Ascending aorta (tissue), 2 donors: ENCODE results near the gene SETBP1. TPM values are rescaled to one million over a fixed set of nuclear protein-coding genes. Genes with fewer than 3 reads are reported as not detected.

Experiments used
- DNase-seq, 2 donors: peaks; one replicate each; pipeline ENCODE4 v3.0.0-alpha.2; 2019; ENCODE audit warnings: low spot score in 2 of 2
- H3K27ac ChIP-seq, 2 donors: fragments of 200-600 bp; sonication (generic); one replicate each; pipeline ENCODE4 v1.5.1; 2016 to 2017; ENCODE audit warnings: mild to moderate bottlenecking in 1 of 2
- H3K27me3 ChIP-seq: fragments of 200-600 bp; sonication (generic); one replicate; pipeline ENCODE4 v1.5.1; 2017
- H3K36me3 ChIP-seq, 2 donors: fragments of 200-600 bp; sonication (generic); one replicate each; pipeline ENCODE4 v1.5.1; 2016
- H3K4me1 ChIP-seq, 2 donors: fragments of 200-600 bp; sonication (generic); one replicate each; pipeline ENCODE4 v1.5.1; 2016 to 2017; ENCODE audit warnings: mild to moderate bottlenecking in 1 of 2
- H3K4me3 ChIP-seq, 2 donors: fragments of 200-600 bp; sonication (generic); one replicate each; pipeline ENCODE4 v1.5.1; 2016 to 2017; ENCODE audit warnings: mild to moderate bottlenecking in 1 of 2
- H3K9me3 ChIP-seq, 2 donors: fragments of 200-600 bp; sonication (generic); one replicate each; pipeline ENCODE4 v1.5.1; 2016
- CTCF ChIP-seq, 3 experiments: fragments of 200-600 bp in 2 of 3; fragments of 450-650 bp in 1 of 3; sonication (generic) in 2 of 3; IDR thresholded peaks; one replicate each; pipeline ENCODE4 v1.5.1; 2016 to 2019; ENCODE audit warnings: antibody characterized with exemption in 3 of 3, mild to moderate bottlenecking in 1 of 3, moderate library complexity in 1 of 3
- intact Hi-C: fragments of 100-400 bp; cut with DNase I; formaldehyde crosslinking; loops from one replicate; pipeline ENCODE4 v1.15.1; 2023
- total RNA-seq: library from RNA; depleted of rRNA; stranded (reverse); fragments of >200 nt; gene quantifications from one replicate; pipeline ENCODE4 v1.1.0, GENCODE V29; 2016

SETBP1 gene
- total RNA-seq, 1 donor from 2014 or later = 23.5 TPM

GRCh38 chr18:44838971-44839666 is 158.4 kb downstream of the SETBP1 start:
- Histone ChIP-seq H3K27ac (peak overlapping the region; percentile 29 to 31), H3K36me3 (no peaks in the 10 kb centered on the region), H3K4me3 (no peak overlapping the region), H3K4me1 (peaks cover 4 to 20% of the 10 kb centered on the region in 2 donors), H3K9me3 (no peaks in the 10 kb centered on the region), H3K27me3 (no peaks in the 10 kb centered on the region)
- TF ChIP-seq CTCF (IDR thresholded peaks at IDR 0.05) = no peak
- DNase-seq = peak; percentile 47 to 85
- intact Hi-C loops = loop anchor here (5.0 kb wide), 1 partner anchor 157 kb away; the partner anchor contains the start of gene SETBP1

- intact Hi-C loops = no loop called here
- TF ChIP-seq CTCF (IDR thresholded peaks at IDR 0.05) = no peak
- Histone ChIP-seq H3K27me3 (no peaks in the 10 kb centered on the region), H3K4me1 (peaks cover 4 to 20% of the 10 kb centered on the region in 2 donors), H3K9me3 (no peaks in the 10 kb centered on the region), H3K36me3 (no peaks in the 10 kb centered on the region), H3K27ac (no peak overlapping the region), H3K4me3 (no peak overlapping the region)
- no peak for DNase-seq
Measured at GRCh38 chr18:44840058-44840790, 159.5 kb downstream of the SETBP1 start.

GRCh38 chr18:44841221-44841620 is 160.5 kb downstream of the SETBP1 start:
- Histone ChIP-seq H3K4me3 (no peak overlapping the region), H3K27me3 (no peaks in the 10 kb centered on the region), H3K4me1 (peaks cover 0 to 14% of the 10 kb centered on the region in 2 donors), H3K27ac (no peak overlapping the region), H3K9me3 (no peaks in the 10 kb centered on the region), H3K36me3 (no peaks in the 10 kb centered on the region)
- no peak for DNase-seq
- no peak for TF ChIP-seq CTCF (IDR thresholded peaks at IDR 0.05)
- intact Hi-C loops = no loop called here

GRCh38 chr18:44841752-44842587 is 161.3 kb downstream of the SETBP1 start:
- no peak for DNase-seq
- H3K4me3 ChIP-seq = no peak overlapping the region

More at GRCh38 chr18:44841752-44842587, 161.3 kb downstream of the SETBP1 start:
- H3K9me3 ChIP-seq = no peaks in the 10 kb centered on the region
- intact Hi-C loops = no loop called here
- peaks cover 0 to 14% of the 10 kb centered on the region in 2 donors for H3K4me1 ChIP-seq
- H3K27me3 ChIP-seq = no peaks in the 10 kb centered on the region
- TF ChIP-seq CTCF (IDR thresholded peaks at IDR 0.05) = no peak
- no peaks in the 10 kb centered on the region for H3K36me3 ChIP-seq
- no peak overlapping the region for H3K27ac ChIP-seq
